PFSK-1 (cell line): Measurements from ENCODE around the gene PPP2R2B.

ENCODE experiments used
- FOXP2 ChIP-seq: optimal IDR thresholded peaks from 2 replicates; pipeline ENCODE3; 2011; ENCODE audit warnings: borderline replicate concordance, control low read depth, inconsistent platforms; ENCODE audit not compliant: insufficient read depth; ENCODE audit errors: extremely low read length, extremely low read depth
- POLR2AphosphoS5 ChIP-seq: IDR thresholded peaks from 2 replicates; pipeline ENCODE4 v1.6.1; 2012; ENCODE audit warnings: low read depth, mild to moderate bottlenecking, control low read depth, low read length, moderate library complexity
- REST ChIP-seq, 2 experiments: IDR thresholded peaks; 2 replicates each; pipeline versions ENCODE4 v1.6.1 to v1.8.0; 2011 to 2012; ENCODE audit warnings: low read depth in 2 of 2, low read length in 2 of 2, control low read depth in 1 of 2, inconsistent platforms in 1 of 2, mild to moderate bottlenecking in 1 of 2, moderate library complexity in 1 of 2; ENCODE audit not compliant: insufficient read depth in 1 of 2
- SIN3A ChIP-seq: IDR thresholded peaks from 2 replicates; pipeline ENCODE4 v1.6.1; 2012; ENCODE audit warnings: mild to moderate bottlenecking, low read length, moderate library complexity, borderline replicate concordance; ENCODE audit not compliant: insufficient read depth
- TAF1 ChIP-seq: IDR thresholded peaks from 2 replicates; pipeline ENCODE4 v1.6.1; 2012; ENCODE audit warnings: low read length, control low read depth, borderline replicate concordance; ENCODE audit not compliant: insufficient read depth

PPP2R2B gene

GRCh38 chr5:146732962-146733361, 145.6 kb downstream of the PPP2R2B start:
- TF ChIP-seq POLR2AphosphoS5 (no peak), TAF1 (no peak), REST (IDR thresholded peaks at IDR 0.05; ENCODE audit: insufficient read depth in 1 of 2, low read depth in 2 of 2, low read length in 2 of 2) (no peak), SIN3A (no peak), FOXP2 (no peak)

- no peak for TF ChIP-seq FOXP2
- no peak for TF ChIP-seq TAF1
- no peak for TF ChIP-seq SIN3A
- no peak for TF ChIP-seq POLR2AphosphoS5
- TF ChIP-seq REST (IDR thresholded peaks at IDR 0.05; ENCODE audit: insufficient read depth in 1 of 2, low read depth in 2 of 2, low read length in 2 of 2), result no peak
These were observed 146.5 kb downstream of the PPP2R2B start for GRCh38 chr5:146731909-146732659.

- TF ChIP-seq TAF1 (no peak), SIN3A (no peak), POLR2AphosphoS5 (no peak), FOXP2 (no peak), REST (IDR thresholded peaks at IDR 0.05; ENCODE audit: insufficient read depth in 1 of 2, low read depth in 2 of 2, low read length in 2 of 2) (no peak)
These were observed 151.7 kb downstream of the PPP2R2B start for GRCh38 chr5:146726891-146727290.

- no peak for TF ChIP-seq POLR2AphosphoS5
- TF ChIP-seq TAF1, result no peak
- no peak for TF ChIP-seq REST (IDR thresholded peaks at IDR 0.05; ENCODE audit: insufficient read depth in 1 of 2, low read depth in 2 of 2, low read length in 2 of 2)
- TF ChIP-seq FOXP2, result no peak
- no peak for TF ChIP-seq SIN3A
These were observed 152.5 kb downstream of the PPP2R2B start for GRCh38 chr5:146726020-146726419.
